ENCODE measurements around the gene GHITM. TPM values are rescaled to one million over a fixed set of nuclear protein-coding genes. Genes with fewer than 3 reads are reported as not detected.

GHITM gene
- total and polyA plus RNA-seq, 2 donors (not counting 1 experiment from before 2014, with no cell fraction given): 167 to 259 TPM

GRCh38 chr10:84176351-84176750, 37.0 kb downstream of the GHITM start:
- TF ChIP-seq CTCF (conservative IDR thresholded peaks at IDR 0.05 in 1 of 2, IDR thresholded peaks at IDR 0.05 in 1 of 2; ENCODE audit: low read depth in 1 of 2, low read length in 2 of 2): no peak
- TF ChIP-seq EZH2 (IDR thresholded peaks at IDR 0.05; ENCODE audit: low read length, missing control alignments): no peak
- Histone ChIP-seq H3K4me1 (ENCODE audit: control insufficient read depth, extremely low read depth, insufficient read depth, low read length) (no peaks in the 10 kb centered on the region), H3K4me3 (replicated peaks in 1 of 4; ENCODE audit: control extremely low read depth in 1 of 4, insufficient read depth in 1 of 4, low read depth in 3 of 4, low read length in 4 of 4) (no peak overlapping the region), H3K27ac (ENCODE audit: insufficient read depth, low read length) (no peak overlapping the region), H3K36me3 (ENCODE audit: control insufficient read depth, insufficient read depth, low read length) (no peaks in the 10 kb centered on the region), H3K9me3 (ENCODE audit: control insufficient read depth, insufficient read depth, low read depth, low read length) (no peaks in the 10 kb centered on the region), H3K9ac (ENCODE audit: insufficient read depth, low read length) (no peak overlapping the region), H2AFZ (ENCODE audit: low read length) (no peak overlapping the region), H3K27me3 (ENCODE audit: control insufficient read depth, insufficient read depth, low read length) (no peaks in the 10 kb centered on the region), H4K20me1 (ENCODE audit: control insufficient read depth, extremely low read depth, insufficient read depth, low read length) (no peaks in the 10 kb centered on the region), H3K4me2 (ENCODE audit: extremely low read depth, insufficient read depth, low read length) (no peak overlapping the region), H3K79me2 (ENCODE audit: control insufficient read depth, insufficient read depth, low read length) (no peaks in the 10 kb centered on the region)
- no peak for DNase-seq (ENCODE audit: low read depth in 2 of 2)

- no peak for DNase-seq (ENCODE audit: low read depth in 2 of 2)
- Histone ChIP-seq H4K20me1 (ENCODE audit: control insufficient read depth, extremely low read depth, insufficient read depth, low read length) (no peaks in the 10 kb centered on the region), H3K4me1 (ENCODE audit: control insufficient read depth, extremely low read depth, insufficient read depth, low read length) (no peaks in the 10 kb centered on the region), H3K4me3 (replicated peaks in 1 of 4; ENCODE audit: control extremely low read depth in 1 of 4, insufficient read depth in 1 of 4, low read depth in 3 of 4, low read length in 4 of 4) (no peak overlapping the region), H3K4me2 (ENCODE audit: extremely low read depth, insufficient read depth, low read length) (no peak overlapping the region), H3K9me3 (ENCODE audit: control insufficient read depth, insufficient read depth, low read depth, low read length) (no peaks in the 10 kb centered on the region), H2AFZ (ENCODE audit: low read length) (no peak overlapping the region), H3K27ac (ENCODE audit: insufficient read depth, low read length) (no peak overlapping the region), H3K27me3 (ENCODE audit: control insufficient read depth, insufficient read depth, low read length) (no peaks in the 10 kb centered on the region), H3K9ac (ENCODE audit: insufficient read depth, low read length) (no peak overlapping the region), H3K79me2 (ENCODE audit: control insufficient read depth, insufficient read depth, low read length) (no peaks in the 10 kb centered on the region), H3K36me3 (ENCODE audit: control insufficient read depth, insufficient read depth, low read length) (no peaks in the 10 kb centered on the region)
- TF ChIP-seq EZH2 (IDR thresholded peaks at IDR 0.05; ENCODE audit: low read length, missing control alignments) (no peak), CTCF (conservative IDR thresholded peaks at IDR 0.05 in 1 of 2, IDR thresholded peaks at IDR 0.05 in 1 of 2; ENCODE audit: low read depth in 1 of 2, low read length in 2 of 2) (no peak)
These were observed 37.6 kb downstream of the GHITM start for GRCh38 chr10:84176836-84177474.

GRCh38 chr10:84177541-84178141, 38.3 kb downstream of the GHITM start:
- no peaks in the 10 kb centered on the region for H3K36me3 ChIP-seq (ENCODE audit: control insufficient read depth, insufficient read depth, low read length)
- TF ChIP-seq CTCF (conservative IDR thresholded peaks at IDR 0.05 in 1 of 2, IDR thresholded peaks at IDR 0.05 in 1 of 2; ENCODE audit: low read depth in 1 of 2, low read length in 2 of 2): no peak
- no peak for TF ChIP-seq EZH2 (IDR thresholded peaks at IDR 0.05; ENCODE audit: low read length, missing control alignments)
- no peak overlapping the region for H2AFZ ChIP-seq (ENCODE audit: low read length)
- no peak overlapping the region for H3K4me3 ChIP-seq (replicated peaks in 1 of 4; ENCODE audit: control extremely low read depth in 1 of 4, insufficient read depth in 1 of 4, low read depth in 3 of 4, low read length in 4 of 4)
- H4K20me1 ChIP-seq (ENCODE audit: control insufficient read depth, extremely low read depth, insufficient read depth, low read length): no peaks in the 10 kb centered on the region
- no peak overlapping the region for H3K4me2 ChIP-seq (ENCODE audit: extremely low read depth, insufficient read depth, low read length)
- no peaks in the 10 kb centered on the region for H3K27me3 ChIP-seq (ENCODE audit: control insufficient read depth, insufficient read depth, low read length)
- H3K4me1 ChIP-seq (ENCODE audit: control insufficient read depth, extremely low read depth, insufficient read depth, low read length): no peaks in the 10 kb centered on the region
- no peak overlapping the region for H3K27ac ChIP-seq (ENCODE audit: insufficient read depth, low read length)
- no peak overlapping the region for H3K9ac ChIP-seq (ENCODE audit: insufficient read depth, low read length)
- no peak for DNase-seq (ENCODE audit: low read depth in 2 of 2)
- H3K9me3 ChIP-seq (ENCODE audit: control insufficient read depth, insufficient read depth, low read depth, low read length): no peaks in the 10 kb centered on the region
- H3K79me2 ChIP-seq (ENCODE audit: control insufficient read depth, insufficient read depth, low read length): no peaks in the 10 kb centered on the region

All from fibroblast of lung (primary cell).